SKM-1 (cell line): Measurements from ENCODE around the gene C6orf47.

Source experiments
- DNase-seq: peaks from one replicate; lab custom pipeline; 2025; ENCODE audit not compliant: unreplicated experiment; lab: John Stamatoyannopoulos, UW

Gene C6orf47

DNA sequence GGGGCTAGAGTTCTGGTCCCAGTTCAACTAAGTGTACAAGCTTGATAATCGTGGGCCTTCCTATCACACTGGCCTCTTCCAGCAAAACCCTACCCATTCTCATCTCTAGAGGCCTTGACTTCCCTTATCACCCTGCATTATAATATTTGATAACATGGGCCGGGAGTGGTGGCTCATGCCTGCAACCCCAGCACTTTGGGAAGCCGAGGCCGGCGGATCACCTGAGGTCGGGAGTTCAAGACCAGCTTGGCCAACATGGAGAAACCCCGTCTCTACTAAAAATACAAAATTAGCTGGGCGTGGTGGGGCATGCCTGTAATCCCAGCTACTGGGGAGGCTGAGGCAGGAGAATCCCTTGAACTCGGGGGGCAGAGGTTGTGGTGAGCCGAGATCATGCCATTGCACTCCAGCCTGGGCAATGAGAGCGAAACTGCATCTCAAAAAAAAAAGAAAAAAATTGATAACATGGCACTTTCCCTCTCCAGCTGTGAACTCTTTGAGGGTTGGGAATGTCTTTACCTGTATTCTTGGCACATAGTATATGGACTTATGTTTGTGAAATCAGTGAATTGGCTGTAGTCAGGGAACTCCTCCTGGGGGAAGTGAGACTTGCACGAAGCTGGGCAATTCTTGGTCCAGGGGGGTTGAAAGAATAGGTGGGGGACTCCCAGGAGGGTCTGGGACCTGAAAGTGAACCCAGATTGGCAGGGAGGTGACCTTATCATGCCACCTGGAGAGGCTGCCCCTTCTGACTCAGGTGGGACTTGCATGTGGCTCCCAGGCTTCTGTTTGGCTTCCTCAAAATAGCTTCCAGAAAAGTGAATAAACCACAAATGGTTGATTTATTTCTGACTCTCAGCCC, 915 bp upstream of the C6orf47 start:
- DNase-seq: no peak

- DNase-seq: no peak
These were observed 763 bp downstream of the C6orf47 start for GRCh38 chr6:31659649-31660380.

GRCh38 chr6:31658983-31659648, 1.5 kb downstream of the C6orf47 start:
- no peak for DNase-seq

GRCh38 chr6:31658158-31658688, 2.4 kb downstream of the C6orf47 start:
- DNase-seq: no peak

DNA sequence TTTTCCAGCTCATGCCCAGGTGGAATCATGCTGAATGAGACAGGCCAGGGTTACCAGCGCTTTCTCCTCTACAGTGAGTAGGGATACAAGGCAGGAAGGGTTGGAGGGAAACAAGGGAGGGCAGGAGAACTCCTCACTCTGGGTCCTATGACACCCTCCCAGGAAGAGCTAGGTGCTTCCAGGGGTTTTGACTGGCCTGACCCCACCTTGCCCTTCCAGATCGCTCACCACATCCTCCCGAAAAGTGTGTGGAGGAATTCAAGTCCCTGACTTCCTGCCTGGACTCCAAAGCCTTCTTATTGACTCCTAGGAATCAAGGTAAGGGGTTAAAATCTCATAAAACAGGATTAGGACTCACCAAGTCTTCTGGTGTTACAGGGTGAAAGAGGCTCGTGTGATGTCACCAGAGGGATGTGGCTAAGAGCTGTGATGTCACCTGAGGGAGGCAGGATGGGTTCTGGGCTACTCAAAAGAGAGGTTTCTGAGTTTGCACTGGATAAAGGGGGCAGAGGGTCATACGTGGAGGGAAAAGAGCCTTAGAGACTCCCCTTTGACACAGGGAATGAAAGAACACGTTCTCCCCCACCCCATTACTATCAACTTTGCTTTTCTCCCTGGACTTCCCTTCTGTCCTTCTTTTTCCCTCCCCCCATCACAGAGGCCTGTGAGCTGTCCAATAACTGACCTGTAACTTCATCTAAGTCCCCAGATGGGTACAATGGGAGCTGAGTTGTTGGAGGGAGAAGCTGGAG, 3.0 kb downstream of the C6orf47 start:
- no peak for DNase-seq

DNA sequence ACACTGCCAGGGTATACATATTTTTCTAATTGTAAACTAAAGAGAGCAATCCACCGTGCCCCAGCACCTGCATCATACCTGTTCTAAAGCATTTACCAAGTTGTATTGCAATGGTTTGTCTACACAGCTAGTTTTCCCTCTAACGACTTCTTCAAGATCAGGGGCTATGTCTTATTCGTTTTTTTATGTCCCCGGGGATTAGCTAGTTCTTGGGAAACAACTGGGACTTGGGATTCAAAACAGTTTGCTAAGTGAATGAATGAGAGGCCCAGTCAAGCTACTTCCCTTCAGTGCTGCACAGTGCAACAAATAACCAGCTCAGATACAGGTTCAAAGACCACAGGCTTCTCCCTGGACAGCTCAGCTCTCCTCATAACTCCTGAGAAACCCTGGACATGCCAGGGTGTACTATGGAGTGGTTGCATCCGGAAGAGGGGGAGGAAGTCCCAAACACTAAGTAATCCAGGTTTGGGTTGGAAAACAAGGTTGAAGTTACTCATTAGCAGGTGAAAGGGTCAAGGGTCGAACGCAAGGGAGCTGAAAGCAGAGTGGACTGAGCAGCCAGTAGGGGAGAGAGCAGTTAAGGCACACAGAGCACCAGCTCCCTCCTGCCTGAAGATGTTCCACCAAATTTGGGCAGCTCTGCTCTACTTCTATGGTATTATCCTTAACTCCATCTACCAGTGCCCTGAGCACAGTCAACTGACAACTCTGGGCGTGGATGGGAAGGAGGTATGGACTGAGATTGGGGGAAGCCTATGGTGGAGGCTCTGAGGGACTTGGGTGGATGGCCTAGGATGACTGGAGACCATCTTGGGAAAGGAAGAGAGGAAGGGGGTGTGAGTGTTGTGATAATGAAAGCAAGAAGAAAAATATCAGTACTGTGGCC, 5.0 kb downstream of the C6orf47 start, which contains the start of gene APOM:
APOM (plus strand) TSS at position 546 of the 889 bp plus-strand sequence; CDS start at position 619, 73 bp downstream.
- no peak for DNase-seq

DNA sequence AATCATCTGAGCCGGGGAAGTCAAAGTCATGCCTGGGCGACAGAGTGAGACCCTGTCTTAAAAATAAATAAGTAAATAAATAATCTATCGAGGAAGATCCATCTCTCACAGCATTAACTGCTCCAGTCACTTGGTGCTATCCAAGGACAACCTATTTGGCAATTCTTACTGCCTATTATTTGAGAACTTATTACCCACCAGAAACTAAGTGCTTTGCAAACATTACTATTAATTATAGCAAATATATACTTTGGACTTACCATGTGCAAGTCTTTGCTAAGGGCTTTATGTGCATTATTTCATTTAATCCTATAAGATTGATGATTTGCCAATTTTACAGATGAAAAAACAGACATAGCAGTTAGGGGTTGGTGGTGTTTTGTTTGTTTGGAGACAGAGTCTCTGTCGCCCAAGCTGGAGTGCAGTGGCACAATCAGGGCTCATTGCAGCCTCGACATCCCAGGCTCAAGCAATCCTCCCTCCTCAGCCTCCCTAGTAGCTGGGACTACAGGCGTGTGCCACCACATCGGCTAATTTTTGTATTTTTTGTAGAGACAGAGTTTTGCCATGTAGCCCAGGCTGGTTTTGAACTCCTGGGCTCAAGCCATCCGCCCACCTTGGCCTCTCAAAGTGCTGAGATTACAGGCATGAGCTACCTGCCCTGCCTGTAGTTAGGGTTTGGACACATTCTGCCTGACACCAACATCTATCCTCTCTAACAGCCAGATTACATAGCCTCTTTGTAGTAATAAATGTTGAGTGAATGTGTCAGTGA, 5.8 kb downstream of the C6orf47 start:
- DNase-seq: no peak

GRCh38 chr6:31652925-31653724, 7.5 kb downstream of the C6orf47 start:
- peak; percentile 97 for DNase-seq

GRCh38 chr6:31651602-31652191, 8.9 kb downstream of the C6orf47 start:
- DNase-seq: peak; percentile 45

GRCh38 chr6:31645325-31645724, 15.3 kb downstream of the C6orf47 start:
- no peak for DNase-seq

- DNase-seq: no peak
These were observed 16.6 kb downstream of the C6orf47 start for GRCh38 chr6:31643818-31644454.

- no peak for DNase-seq
These were observed 17.6 kb downstream of the C6orf47 start for GRCh38 chr6:31642798-31643570.

DNA sequence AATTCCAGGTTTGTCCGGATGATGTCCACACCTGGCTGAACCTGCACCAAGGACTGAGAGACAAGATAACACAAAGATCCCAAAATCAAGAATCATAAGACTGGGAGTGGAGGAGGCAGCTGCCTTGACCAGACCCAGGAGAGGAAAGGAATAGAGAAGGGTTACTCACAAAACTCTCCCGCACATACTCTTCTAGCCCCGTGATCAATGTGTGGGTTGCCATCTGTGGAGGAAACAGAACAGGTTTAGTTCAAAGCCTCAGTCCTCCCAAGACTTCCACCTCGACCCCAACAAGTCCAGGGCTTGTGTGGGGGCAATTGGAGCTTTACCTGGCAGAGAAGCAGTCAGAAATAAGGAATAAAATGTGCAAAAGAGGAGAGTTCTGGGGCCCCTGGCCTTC, 19.2 kb downstream of the C6orf47 start:
- DNase-seq: no peak

DNA sequence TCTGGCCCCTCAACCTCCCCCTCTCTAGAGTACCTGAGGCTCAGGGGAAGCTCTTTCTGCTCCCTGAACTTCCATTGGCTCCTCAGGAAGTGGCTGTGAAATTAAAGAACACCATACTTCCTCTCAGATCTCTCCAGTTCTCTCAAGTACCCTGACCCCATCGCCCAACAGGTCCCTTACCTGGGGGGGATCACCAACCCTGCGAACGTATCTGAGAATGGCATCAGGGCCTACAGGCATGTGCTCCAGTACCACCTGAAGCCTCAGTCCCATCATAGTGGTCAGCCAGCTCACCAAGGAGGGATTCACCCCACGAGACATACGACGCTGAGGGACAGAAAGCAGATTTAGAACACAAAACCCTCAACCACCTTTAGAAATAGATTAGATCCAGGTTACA, 20.0 kb downstream of the C6orf47 start:
- DNase-seq: no peak

DNA sequence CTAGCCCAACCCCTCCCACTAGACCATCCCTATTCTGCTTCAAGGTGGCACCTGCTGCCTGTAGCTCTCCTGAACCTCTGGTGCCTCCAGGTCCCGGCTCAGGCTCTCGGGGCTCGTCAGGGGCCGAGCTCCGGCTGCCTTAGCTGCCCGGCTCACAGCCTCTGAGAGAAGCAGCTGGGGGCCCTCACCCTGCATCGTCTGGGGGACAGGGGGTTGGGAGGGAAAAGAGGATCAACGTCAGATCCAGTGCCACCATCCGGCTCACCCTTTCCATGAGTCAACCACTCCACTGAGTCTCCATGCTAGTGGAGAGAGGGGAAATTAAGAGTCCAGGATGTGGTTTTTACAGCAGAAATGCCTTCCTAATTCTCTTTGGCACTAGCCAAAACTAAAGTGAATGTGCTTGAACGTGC, 21.1 kb downstream of the C6orf47 start:
- DNase-seq: no peak

- DNase-seq: no peak
These were observed 21.5 kb downstream of the C6orf47 start for GRCh38 chr6:31639043-31639442.
